SKM-1 treated with dmso at 0.1 percent for 144 hours (cell line): ENCODE data around the gene PALB2.

Experiments used
- DNase-seq: peaks from one replicate; lab custom pipeline; 2025; ENCODE audit not compliant: unreplicated experiment; lab: John Stamatoyannopoulos, UW

PALB2 gene

GRCh38 chr16:23640931-23641765 is at the start of gene PALB2, which contains the start of gene DCTN5:
PALB2 (minus strand) TSS chr16:23641310; CDS start chr16:23641157, 153 bp downstream.
DCTN5 (plus strand) TSS chr16:23641466; CDS start chr16:23641543, 77 bp downstream.
- peak; percentile 96 for DNase-seq

- DNase-seq, result no peak
Observed at GRCh38 chr16:23689442-23690187, 48.5 kb upstream of the PALB2 start.

GRCh38 chr16:23687034-23687808 is 46.1 kb upstream of the PALB2 start:
- DNase-seq, result no peak

- no peak for DNase-seq
Observed at GRCh38 chr16:23683487-23683886, 42.4 kb upstream of the PALB2 start.

- DNase-seq, result no peak
Observed at GRCh38 chr16:23682181-23682580, 41.1 kb upstream of the PALB2 start.

- no peak for DNase-seq
Observed at GRCh38 chr16:23679986-23680336, 38.9 kb upstream of the PALB2 start.

GRCh38 chr16:23679274-23679985 is 38.3 kb upstream of the PALB2 start:
- peak; percentile 60 for DNase-seq

GRCh38 chr16:23678430-23679273 is 37.5 kb upstream of the PALB2 start, which contains the start of gene PLK1:
PLK1 (plus strand) TSS chr16:23678889; CDS start chr16:23678933, 44 bp downstream.
- DNase-seq, result peak; percentile 84

GRCh38 chr16:23676924-23677480 is 35.9 kb upstream of the PALB2 start:
- no peak for DNase-seq

- no peak for DNase-seq
Observed at GRCh38 chr16:23673971-23674614, 33.0 kb upstream of the PALB2 start.

GRCh38 chr16:23670137-23670776 is 29.1 kb upstream of the PALB2 start:
- no peak for DNase-seq

GRCh38 chr16:23668873-23669272 is 27.8 kb upstream of the PALB2 start:
- no peak for DNase-seq

- no peak for DNase-seq
Observed at GRCh38 chr16:23668225-23668624, 27.1 kb upstream of the PALB2 start.

GRCh38 chr16:23667355-23667659 is 26.2 kb upstream of the PALB2 start:
- no peak for DNase-seq

- no peak for DNase-seq
Observed at GRCh38 chr16:23666571-23667354, 25.7 kb upstream of the PALB2 start.

GRCh38 chr16:23663918-23664317 is 22.8 kb upstream of the PALB2 start:
- no peak for DNase-seq

- DNase-seq, result no peak
Observed at GRCh38 chr16:23651943-23652468, 10.9 kb upstream of the PALB2 start.
